ENCODE results near the gene DAZAP1.

The DAZAP1 gene

DNA sequence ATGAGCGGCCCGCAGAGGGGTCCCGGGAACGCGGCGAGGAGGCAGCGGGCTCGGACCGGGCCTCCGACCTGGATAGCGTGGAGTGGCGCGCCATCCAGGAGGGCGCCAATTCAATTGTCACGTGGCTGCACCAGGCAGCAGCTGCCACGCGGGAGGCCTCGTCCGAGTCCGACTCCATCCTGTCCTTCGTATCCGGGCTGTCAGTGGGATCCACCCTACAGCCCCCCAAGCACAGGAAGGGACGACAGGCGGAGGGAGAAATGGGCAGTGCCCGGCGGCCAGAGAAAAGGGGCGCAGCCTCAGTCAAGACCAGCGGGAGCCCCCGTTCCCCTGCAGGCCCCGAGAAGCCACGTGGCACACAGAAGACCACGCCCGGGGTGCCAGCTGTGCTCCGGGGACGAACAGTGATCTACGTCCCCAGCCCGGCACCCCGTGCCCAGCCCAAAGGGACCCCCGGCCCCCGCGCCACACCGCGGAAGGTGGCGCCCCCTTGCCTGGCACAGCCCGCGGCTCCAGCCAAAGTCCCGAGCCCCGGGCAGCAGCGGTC, 61.0 kb downstream of the DAZAP1 start:
- no peak for ATAC-seq

GRCh38 chr19:1468821-1469254, 61.5 kb downstream of the DAZAP1 start:
- no peak for ATAC-seq
- TF ChIP-seq, protein P1, sequence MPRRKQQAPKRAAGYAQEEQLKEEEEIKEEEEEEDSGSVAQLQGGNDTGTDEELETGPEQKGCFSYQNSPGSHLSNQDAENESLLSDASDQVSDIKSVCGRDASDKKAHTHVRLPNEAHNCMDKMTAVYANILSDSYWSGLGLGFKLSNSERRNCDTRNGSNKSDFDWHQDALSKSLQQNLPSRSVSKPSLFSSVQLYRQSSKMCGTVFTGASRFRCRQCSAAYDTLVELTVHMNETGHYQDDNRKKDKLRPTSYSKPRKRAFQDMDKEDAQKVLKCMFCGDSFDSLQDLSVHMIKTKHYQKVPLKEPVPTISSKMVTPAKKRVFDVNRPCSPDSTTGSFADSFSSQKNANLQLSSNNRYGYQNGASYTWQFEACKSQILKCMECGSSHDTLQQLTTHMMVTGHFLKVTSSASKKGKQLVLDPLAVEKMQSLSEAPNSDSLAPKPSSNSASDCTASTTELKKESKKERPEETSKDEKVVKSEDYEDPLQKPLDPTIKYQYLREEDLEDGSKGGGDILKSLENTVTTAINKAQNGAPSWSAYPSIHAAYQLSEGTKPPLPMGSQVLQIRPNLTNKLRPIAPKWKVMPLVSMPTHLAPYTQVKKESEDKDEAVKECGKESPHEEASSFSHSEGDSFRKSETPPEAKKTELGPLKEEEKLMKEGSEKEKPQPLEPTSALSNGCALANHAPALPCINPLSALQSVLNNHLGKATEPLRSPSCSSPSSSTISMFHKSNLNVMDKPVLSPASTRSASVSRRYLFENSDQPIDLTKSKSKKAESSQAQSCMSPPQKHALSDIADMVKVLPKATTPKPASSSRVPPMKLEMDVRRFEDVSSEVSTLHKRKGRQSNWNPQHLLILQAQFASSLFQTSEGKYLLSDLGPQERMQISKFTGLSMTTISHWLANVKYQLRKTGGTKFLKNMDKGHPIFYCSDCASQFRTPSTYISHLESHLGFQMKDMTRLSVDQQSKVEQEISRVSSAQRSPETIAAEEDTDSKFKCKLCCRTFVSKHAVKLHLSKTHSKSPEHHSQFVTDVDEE (CRISPR knock-in tag; IDR thresholded peaks at IDR 0.05): no peak
- TF ChIP-seq OSR1 (CRISPR knock-in tag; IDR thresholded peaks at IDR 0.05): no peak
- TF ChIP-seq ZNF565 (CRISPR knock-in tag; conservative IDR thresholded peaks at IDR 0.05; ENCODE audit: low read depth): no peak
- no peak for TF ChIP-seq BACH2 (CRISPR knock-in tag; IDR thresholded peaks at IDR 0.05; ENCODE audit: borderline replicate concordance)
- TF ChIP-seq TCF4 (CRISPR knock-in tag; IDR thresholded peaks at IDR 0.05; ENCODE audit: borderline replicate concordance): no peak
- TF ChIP-seq RARB (CRISPR knock-in tag; IDR thresholded peaks at IDR 0.05): no peak
- TF ChIP-seq, protein P2, sequence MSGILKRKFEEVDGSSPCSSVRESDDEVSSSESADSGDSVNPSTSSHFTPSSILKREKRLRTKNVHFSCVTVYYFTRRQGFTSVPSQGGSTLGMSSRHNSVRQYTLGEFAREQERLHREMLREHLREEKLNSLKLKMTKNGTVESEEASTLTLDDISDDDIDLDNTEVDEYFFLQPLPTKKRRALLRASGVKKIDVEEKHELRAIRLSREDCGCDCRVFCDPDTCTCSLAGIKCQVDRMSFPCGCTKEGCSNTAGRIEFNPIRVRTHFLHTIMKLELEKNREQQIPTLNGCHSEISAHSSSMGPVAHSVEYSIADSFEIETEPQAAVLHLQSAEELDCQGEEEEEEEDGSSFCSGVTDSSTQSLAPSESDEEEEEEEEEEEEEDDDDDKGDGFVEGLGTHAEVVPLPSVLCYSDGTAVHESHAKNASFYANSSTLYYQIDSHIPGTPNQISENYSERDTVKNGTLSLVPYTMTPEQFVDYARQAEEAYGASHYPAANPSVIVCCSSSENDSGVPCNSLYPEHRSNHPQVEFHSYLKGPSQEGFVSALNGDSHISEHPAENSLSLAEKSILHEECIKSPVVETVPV (CRISPR knock-in tag; IDR thresholded peaks at IDR 0.05): no peak
- TF ChIP-seq PATZ1 (CRISPR knock-in tag; IDR thresholded peaks at IDR 0.05; ENCODE audit: borderline replicate concordance): no peak
- TF ChIP-seq ESRRG (CRISPR knock-in tag; IDR thresholded peaks at IDR 0.05): no peak
- no peak for TF ChIP-seq CSDC2 (CRISPR knock-in tag; IDR thresholded peaks at IDR 0.05)
- TF ChIP-seq, protein P3, sequence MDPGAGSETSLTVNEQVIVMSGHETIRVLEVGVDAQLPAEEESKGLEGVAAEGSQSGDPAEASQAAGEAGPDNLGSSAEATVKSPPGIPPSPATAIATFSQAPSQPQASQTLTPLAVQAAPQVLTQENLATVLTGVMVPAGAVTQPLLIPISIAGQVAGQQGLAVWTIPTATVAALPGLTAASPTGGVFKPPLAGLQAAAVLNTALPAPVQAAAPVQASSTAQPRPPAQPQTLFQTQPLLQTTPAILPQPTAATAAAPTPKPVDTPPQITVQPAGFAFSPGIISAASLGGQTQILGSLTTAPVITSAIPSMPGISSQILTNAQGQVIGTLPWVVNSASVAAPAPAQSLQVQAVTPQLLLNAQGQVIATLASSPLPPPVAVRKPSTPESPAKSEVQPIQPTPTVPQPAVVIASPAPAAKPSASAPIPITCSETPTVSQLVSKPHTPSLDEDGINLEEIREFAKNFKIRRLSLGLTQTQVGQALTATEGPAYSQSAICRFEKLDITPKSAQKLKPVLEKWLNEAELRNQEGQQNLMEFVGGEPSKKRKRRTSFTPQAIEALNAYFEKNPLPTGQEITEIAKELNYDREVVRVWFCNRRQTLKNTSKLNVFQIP (CRISPR knock-in tag; IDR thresholded peaks at IDR 0.05; ENCODE audit: borderline replicate concordance, low read depth): no peak
- TF ChIP-seq ZFP30 (CRISPR knock-in tag; IDR thresholded peaks at IDR 0.05): no peak
- no peak for TF ChIP-seq ZFP3 (CRISPR knock-in tag; IDR thresholded peaks at IDR 0.05)
- no peak for TF ChIP-seq PPARA (CRISPR knock-in tag; IDR thresholded peaks at IDR 0.05; ENCODE audit: borderline replicate concordance)
- TF ChIP-seq ISL1 (CRISPR knock-in tag; IDR thresholded peaks at IDR 0.05): no peak
- TF ChIP-seq ARNTL (CRISPR knock-in tag; IDR thresholded peaks at IDR 0.05; ENCODE audit: borderline replicate concordance, low read depth): no peak
- no peak for TF ChIP-seq SNAI2 (CRISPR knock-in tag; IDR thresholded peaks at IDR 0.05)
- no peak for TF ChIP-seq ZNF70 (CRISPR knock-in tag; IDR thresholded peaks at IDR 0.05)
- no peak for TF ChIP-seq CREB5 (CRISPR knock-in tag; IDR thresholded peaks at IDR 0.05; ENCODE audit: low read depth)

More for the DNA sequence above, 61.0 kb downstream of the DAZAP1 start:
- TF ChIP-seq GLIS3 (CRISPR knock-in tag; IDR thresholded peaks at IDR 0.05): no peak
- no peak for TF ChIP-seq PPARA (CRISPR knock-in tag; IDR thresholded peaks at IDR 0.05; ENCODE audit: borderline replicate concordance)
- no peak for TF ChIP-seq ESRRG (CRISPR knock-in tag; IDR thresholded peaks at IDR 0.05)
- no peak for TF ChIP-seq ISL1 (CRISPR knock-in tag; IDR thresholded peaks at IDR 0.05)
- no peak for TF ChIP-seq ZNF565 (CRISPR knock-in tag; conservative IDR thresholded peaks at IDR 0.05; ENCODE audit: low read depth)
- TF ChIP-seq ZNF70 (CRISPR knock-in tag; IDR thresholded peaks at IDR 0.05): no peak
- TF ChIP-seq TOX (CRISPR knock-in tag; IDR thresholded peaks at IDR 0.05; ENCODE audit: borderline replicate concordance): no peak
- TF ChIP-seq ZNF8 (CRISPR knock-in tag; IDR thresholded peaks at IDR 0.05): no peak
- no peak for TF ChIP-seq ZFP3 (CRISPR knock-in tag; IDR thresholded peaks at IDR 0.05)
- TF ChIP-seq ZC3H10 (CRISPR knock-in tag; IDR thresholded peaks at IDR 0.05): no peak
- no peak for TF ChIP-seq CREB5 (CRISPR knock-in tag; IDR thresholded peaks at IDR 0.05; ENCODE audit: low read depth)
- no peak for TF ChIP-seq ZFP30 (CRISPR knock-in tag; IDR thresholded peaks at IDR 0.05)
- TF ChIP-seq, protein P3 (CRISPR knock-in tag; IDR thresholded peaks at IDR 0.05; ENCODE audit: borderline replicate concordance, low read depth): no peak
- TF ChIP-seq ARNTL (CRISPR knock-in tag; IDR thresholded peaks at IDR 0.05; ENCODE audit: borderline replicate concordance, low read depth): no peak
- no peak for TF ChIP-seq TCF4 (CRISPR knock-in tag; IDR thresholded peaks at IDR 0.05; ENCODE audit: borderline replicate concordance)
